IPS DF 4.7 (cell line): Measurements from ENCODE around the gene OLFML2B.
"Not testable (repeated sequence)": the region's sequence is repeated elsewhere in the genome, so short reads cannot be mapped to it uniquely, and the experiment has no call there.

Experiments
- DNase-seq: peaks from one replicate; pipeline ENCODE4 v3.0.0-alpha.2; 2013; ENCODE audit warnings: low spot score; ENCODE audit errors: extremely low read depth

OLFML2B gene

GRCh38 chr1:162035241-162035640, 11.6 kb upstream of the OLFML2B start:
- no peak for DNase-seq

DNA sequence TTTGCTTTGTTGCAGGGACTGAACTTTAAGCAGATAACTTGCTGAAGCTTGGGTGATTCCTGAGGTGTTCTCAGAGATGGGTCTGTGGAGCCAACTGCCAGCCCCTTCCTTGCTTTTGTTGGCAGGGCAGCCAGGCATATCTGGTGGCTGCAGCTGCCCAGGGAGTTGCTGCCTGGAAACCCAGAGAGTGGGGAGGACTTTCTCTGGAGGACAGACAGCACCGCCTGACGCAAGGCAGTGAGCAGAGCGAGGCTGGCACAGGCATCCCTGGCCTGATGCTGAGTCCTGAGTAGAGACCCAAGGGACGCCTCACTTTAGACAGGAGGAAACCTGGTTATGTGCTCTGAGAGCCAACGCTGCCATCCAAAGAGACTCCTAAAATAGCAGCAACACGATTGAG, 9.8 kb upstream of the OLFML2B start:
- no peak for DNase-seq

GRCh38 chr1:162030759-162031280, 7.2 kb upstream of the OLFML2B start:
- no peak for DNase-seq

DNA sequence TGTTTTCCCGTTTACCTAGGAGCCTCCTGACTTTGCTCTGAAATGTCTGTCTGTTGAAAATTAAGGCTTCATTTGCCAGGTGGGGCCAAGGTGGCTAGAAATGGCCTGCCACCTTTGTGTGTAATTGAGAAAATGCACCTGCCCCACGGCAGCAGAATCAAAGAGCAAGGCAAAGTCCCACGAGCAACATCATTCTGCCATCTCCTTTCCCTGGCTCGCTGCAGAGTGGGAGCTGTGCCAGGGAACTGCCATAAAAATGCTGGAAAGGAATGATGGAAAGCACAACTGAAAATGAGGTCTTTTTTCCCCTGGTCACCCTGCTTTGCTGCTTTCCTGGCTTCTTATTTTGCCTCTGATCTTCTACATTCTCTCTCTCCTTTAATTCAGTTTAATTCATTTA, 5.5 kb upstream of the OLFML2B start:
- no peak for DNase-seq

- no peak for DNase-seq
Observed at GRCh38 chr1:162028726-162029125, 5.1 kb upstream of the OLFML2B start.

DNA sequence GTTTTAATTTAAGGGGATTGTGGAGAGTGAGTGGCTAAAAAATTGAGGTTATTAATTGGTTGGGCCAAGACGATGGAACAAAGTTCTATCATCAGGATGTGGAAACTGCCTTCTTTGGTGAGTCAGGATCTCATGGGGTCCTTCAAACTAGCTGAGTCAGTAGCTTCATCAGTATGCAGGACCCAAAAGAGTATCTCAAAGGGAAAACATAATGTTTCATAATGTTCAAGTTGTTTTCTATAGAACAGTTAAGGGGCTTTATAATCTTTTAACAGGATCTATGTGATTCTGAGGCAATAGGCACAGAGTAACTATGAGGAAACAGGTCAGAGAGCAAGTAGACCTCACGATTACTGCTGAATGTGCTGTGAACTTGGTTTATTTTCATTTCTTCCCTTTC, 3.2 kb upstream of the OLFML2B start:
- no peak for DNase-seq

- DNase-seq: no peak
Observed at GRCh38 chr1:162025541-162025940, 1.9 kb upstream of the OLFML2B start.

DNA sequence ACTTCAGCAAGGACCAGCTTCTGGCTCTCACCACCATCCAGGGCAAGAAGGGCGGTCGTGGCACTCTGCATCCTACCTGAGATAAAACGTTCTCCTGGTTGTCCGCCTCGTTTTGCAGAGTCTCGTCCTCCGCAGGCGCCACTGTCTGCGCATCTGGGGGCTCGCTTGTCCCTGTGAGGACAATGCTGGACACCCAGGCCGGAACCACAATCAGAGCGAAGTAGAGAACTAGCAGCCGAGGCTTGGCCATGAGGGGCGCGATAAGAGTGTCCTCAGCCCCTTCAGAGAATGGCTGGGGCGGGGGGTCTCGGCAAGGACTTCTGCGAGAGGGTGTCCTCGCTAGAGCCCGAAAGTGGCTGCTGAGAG, 505 bp downstream of the OLFML2B start:
- DNase-seq: no peak

DNA sequence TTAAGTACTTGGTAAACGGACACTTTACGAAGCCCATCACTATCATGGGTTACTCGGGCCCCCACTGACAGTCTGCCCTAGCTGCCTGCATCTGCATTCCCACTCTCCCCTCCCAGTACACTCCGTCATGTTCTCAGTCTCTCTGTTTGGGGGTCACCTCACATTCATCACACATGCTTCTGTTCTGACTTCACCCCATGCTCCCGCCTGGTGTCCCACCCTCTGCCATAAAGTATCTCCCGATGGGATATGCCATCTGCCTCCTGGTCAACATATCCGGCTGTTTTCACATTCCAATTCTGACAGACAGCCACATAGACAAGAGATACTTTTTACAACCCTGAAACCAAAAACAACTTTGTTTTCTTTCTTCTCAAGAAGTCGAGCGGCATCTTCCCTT, 1.0 kb downstream of the OLFML2B start:
- DNase-seq: no peak

- no peak for DNase-seq
Observed at GRCh38 chr1:162021124-162021523, 2.5 kb downstream of the OLFML2B start.

DNA sequence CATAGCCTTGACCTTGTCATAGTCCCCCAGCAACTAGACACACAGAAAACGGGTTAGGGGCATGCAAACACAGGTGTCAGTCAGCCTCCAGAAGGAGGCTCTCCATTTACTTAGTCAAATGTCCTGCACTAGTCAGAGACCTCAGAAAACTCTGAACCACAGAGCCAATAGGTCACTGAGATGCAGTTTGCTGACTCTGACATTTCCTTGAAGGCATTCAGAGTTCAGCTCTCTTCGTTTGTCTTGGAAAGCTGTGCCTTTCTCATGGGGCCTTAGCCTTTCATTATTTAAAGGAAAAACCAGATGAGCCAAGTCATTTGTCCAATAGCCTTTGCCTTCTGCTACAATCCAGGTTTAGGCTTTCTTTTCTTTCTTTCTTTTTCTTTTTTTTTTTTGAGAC, 3.5 kb downstream of the OLFML2B start:
- no peak for DNase-seq

DNA sequence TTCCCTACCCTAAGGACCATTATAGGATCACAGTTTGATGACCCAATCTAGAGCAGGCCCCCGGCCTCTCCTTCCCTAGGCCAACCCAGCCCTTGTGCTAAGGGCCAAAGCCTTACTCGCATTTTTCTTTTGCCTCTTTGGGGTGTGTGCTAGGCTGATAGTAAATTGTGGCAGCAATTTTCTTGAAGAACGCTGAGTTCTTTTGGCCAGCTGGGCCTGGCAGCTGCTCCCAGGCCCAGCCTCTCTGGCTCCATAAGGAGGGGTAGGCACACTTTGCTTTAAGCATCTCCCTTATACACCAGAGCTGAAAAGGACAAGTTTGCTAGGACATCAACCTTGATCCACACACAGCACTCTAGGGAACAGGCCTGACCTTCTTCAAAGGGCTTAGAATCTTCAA, 4.2 kb downstream of the OLFML2B start:
- DNase-seq: no peak

DNA sequence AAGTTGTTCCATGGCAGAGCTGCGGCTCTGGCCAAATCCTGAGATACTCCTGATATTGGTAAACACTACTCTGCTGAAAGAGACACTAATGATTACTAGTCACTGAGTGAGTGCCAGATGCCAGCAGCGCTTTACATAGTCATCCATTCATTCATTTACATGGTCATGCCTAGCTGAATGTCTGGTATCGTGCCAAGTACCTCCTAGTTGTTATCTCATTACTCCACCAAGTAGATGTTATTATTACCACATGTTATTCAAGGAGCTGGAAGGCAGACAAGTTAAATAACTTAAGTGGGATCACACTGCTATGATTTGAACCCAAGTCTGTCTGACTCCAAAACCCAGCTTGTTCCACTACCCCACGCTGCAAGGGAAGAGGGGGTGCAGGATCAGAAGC, 4.7 kb downstream of the OLFML2B start:
- DNase-seq: no peak

DNA sequence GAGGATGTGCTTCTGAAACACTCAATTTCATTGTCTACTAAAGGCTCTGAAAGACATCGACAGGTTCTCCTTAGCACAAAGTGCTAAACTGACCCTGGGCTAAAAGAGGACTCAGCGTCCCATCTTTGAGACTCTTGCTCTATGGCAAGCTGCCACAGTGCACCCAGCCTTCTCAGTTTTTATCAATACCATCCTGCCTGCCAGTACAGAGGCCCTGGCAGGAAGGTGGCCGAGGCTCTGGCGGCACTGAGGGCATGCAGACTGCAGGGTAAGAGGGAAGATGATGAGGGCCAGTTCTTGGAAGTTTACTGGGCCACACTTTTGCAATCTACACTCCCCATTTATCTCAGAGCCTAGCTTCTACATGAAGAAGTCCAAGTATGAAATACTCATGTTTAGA, 5.3 kb downstream of the OLFML2B start:
- no peak for DNase-seq

- not testable (repeated sequence) for DNase-seq
Observed at GRCh38 chr1:162017791-162018190, 5.9 kb downstream of the OLFML2B start.

- DNase-seq: no peak
Observed at GRCh38 chr1:162016631-162017030, 7.0 kb downstream of the OLFML2B start.

DNA sequence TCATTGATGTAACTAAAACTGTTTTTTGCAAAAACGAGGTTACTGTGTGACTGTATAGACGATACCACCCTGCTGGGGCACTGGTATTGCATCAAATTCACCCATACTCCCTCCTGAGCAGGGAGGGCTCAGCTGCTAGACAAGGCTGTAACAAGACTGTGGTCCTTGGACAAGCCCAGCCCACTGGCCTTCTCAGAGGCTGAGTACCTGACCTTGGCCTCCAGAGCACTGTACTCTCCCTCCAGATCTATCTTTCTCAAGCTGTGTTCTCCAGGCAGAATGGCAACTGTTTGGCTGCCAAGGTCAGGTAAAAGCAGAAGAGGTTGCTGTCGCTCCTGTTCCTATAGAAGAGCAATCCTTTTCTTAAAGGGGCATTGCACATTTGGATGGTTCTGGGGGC, 8.5 kb downstream of the OLFML2B start:
- no peak for DNase-seq

- no peak for DNase-seq
Observed at GRCh38 chr1:162014202-162014601, 9.5 kb downstream of the OLFML2B start.

DNA sequence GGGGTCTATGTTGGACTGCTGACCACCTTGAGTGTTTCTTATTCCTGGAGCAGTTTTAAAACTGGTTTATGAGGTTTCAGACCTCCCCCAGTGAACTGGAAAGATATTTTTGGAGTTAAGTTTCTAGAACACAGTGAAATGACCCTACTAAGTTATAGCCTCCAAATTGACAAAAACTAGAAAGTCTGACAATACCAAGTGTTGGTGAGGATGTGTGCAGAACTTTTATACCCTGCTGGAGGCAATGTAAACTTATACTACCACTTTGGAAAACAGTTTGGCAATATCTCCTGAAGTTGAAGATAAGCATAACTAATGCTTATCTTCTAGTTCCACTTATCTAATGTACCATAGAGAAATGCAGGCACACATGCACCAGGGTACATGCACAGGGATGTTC, 10.4 kb downstream of the OLFML2B start:
- DNase-seq: no peak

GRCh38 chr1:162011337-162012012, 12.2 kb downstream of the OLFML2B start:
- DNase-seq: no peak

DNA sequence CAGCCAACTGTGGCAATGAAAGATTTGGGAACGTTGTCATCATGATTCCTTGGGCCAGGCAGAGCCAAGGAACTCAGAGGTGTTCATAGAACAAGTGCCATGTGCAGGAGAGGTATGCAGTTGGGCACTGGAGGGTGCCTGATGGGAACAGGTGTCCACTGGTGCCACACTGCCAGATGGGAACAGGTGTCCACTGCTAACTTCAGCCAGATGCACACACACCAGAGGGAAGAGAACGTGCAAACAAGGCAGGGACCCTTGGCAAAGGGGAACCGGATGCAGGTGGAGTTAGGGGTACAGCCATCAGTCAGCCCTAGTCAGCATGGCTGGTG, 13.5 kb downstream of the OLFML2B start:
- no peak for DNase-seq

- no peak for DNase-seq
Observed at GRCh38 chr1:162009501-162010174, 14.0 kb downstream of the OLFML2B start.

GRCh38 chr1:162008799-162009198, 14.9 kb downstream of the OLFML2B start:
- DNase-seq: no peak
